Glutamatergic neuron (in vitro differentiated cells): ENCODE data around the gene KANTR. TPM values are rescaled to one million over a fixed set of nuclear protein-coding genes. Genes with fewer than 3 reads are reported as not detected.

Experiments
- DNase-seq: peaks from one replicate; pipeline ENCODE4 v3.0.0; 2022
- H3K27ac Mint-ChIP-seq: one replicate; pipeline ENCODE4 v1.8.0; 2020; ENCODE audit warnings: mild to moderate bottlenecking, mixed read lengths, inconsistent platforms; ENCODE audit not compliant: unreplicated experiment
- H3K27me3 Mint-ChIP-seq: one replicate; pipeline ENCODE4 v1.8.0; 2020; ENCODE audit warnings: mild to moderate bottlenecking, moderate library complexity, mixed read lengths, inconsistent platforms; ENCODE audit not compliant: unreplicated experiment
- H3K36me3 Mint-ChIP-seq: one replicate; pipeline ENCODE4 v1.8.0; 2020; ENCODE audit warnings: mild to moderate bottlenecking, mixed read lengths, inconsistent platforms; ENCODE audit not compliant: unreplicated experiment
- H3K4me1 Mint-ChIP-seq: one replicate; pipeline ENCODE4 v1.8.0; 2020; ENCODE audit warnings: mild to moderate bottlenecking, low read depth, mixed read lengths, inconsistent platforms; ENCODE audit not compliant: unreplicated experiment
- H3K4me3 Mint-ChIP-seq: one replicate; pipeline ENCODE4 v1.8.0; 2020; ENCODE audit warnings: mild to moderate bottlenecking, mixed read lengths, inconsistent platforms; ENCODE audit not compliant: unreplicated experiment
- H3K9me3 Mint-ChIP-seq: one replicate; pipeline ENCODE4 v1.8.0; 2020; ENCODE audit warnings: mild to moderate bottlenecking, moderate library complexity, mixed read lengths, inconsistent platforms; ENCODE audit not compliant: unreplicated experiment
- total RNA-seq: library from RNA; stranded (reverse); fragmentation: NEBNext Ultra II Directional; extraction: Animal tissue kit (Norgen Biotek cat#: 25700); gene quantifications from one replicate; pipeline ENCODE4 v1.2.1, GENCODE V29; 2021; ENCODE audit not compliant: unreplicated experiment
- TF ChIP-seq, protein P1 (sequence below): fragments of 200-600 bp; sonication (generic); IDR thresholded peaks from one replicate; pipeline ENCODE4 v1.5.0; 2021; ENCODE audit not compliant: partially characterized antibody, unreplicated experiment

KANTR gene
- total RNA-seq, 1 donor from 2014 or later = 20.0 TPM

DNA sequence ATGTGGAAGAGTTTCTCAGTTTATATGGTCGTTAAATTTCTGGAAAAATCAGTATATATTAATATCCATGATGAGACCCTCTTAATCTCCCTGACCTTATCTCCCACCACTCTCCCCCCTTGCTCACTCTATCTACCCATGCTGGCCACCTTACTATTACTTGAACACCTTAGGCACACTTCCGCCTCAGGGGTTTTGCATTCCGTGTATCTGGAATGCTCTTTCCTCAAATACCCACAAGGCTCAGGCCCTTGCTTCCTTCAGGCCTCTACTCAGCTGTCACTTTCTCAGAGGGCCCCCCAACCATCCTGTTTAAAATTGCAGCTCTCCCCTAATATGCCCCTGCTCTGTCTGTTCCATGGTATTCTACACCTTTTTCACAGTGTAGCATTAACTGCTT, 1.9 kb downstream of the KANTR start:
- Mint-ChIP-seq H3K36me3 (no peaks in the 10 kb centered on the region), H3K27me3 (peaks cover 1% of the 10 kb centered on the region), H3K4me3 (peak overlapping the region; percentile 34), H3K9me3 (peaks cover 2% of the 10 kb centered on the region), H3K4me1 (peaks cover 4% of the 10 kb centered on the region), H3K27ac (peak overlapping the region; percentile 8)
- TF ChIP-seq, protein P1, sequence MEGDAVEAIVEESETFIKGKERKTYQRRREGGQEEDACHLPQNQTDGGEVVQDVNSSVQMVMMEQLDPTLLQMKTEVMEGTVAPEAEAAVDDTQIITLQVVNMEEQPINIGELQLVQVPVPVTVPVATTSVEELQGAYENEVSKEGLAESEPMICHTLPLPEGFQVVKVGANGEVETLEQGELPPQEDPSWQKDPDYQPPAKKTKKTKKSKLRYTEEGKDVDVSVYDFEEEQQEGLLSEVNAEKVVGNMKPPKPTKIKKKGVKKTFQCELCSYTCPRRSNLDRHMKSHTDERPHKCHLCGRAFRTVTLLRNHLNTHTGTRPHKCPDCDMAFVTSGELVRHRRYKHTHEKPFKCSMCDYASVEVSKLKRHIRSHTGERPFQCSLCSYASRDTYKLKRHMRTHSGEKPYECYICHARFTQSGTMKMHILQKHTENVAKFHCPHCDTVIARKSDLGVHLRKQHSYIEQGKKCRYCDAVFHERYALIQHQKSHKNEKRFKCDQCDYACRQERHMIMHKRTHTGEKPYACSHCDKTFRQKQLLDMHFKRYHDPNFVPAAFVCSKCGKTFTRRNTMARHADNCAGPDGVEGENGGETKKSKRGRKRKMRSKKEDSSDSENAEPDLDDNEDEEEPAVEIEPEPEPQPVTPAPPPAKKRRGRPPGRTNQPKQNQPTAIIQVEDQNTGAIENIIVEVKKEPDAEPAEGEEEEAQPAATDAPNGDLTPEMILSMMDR = no peak
- DNase-seq = no peak

DNA sequence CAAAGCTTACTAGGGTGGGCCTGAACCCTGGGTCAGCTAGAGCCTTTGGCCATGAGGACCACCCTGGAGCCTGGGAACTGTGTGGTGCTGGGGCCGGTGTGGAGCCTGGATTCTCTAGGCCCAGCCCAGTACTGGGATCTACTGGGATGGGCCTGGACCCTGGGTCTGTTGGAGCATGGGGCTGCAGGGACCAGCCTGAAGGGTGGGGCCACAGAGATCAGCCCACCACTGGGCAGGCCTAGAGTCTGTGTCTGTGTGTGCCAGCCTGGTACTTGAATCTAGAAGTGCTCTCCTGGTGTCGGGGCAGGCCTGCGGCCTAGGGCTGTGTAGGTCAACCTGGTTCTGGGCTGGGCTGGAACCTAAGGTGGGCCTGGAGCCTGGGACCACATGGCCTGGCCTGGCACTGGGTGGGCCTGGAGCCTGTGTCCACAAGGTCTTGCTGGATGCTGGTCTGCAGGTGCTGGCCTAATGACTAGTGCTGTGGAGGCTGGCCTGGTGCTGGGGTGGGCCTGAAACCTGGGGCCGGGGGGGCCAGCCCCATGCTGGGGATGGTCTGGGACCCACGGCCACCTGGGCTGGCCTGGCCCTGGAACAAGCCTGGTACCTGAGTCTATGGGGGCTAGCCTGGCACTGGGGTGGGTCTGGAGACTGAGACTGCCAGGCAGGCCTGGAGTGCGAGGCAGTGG, 21.1 kb downstream of the KANTR start:
- H3K36me3 Mint-ChIP-seq = no peaks in the 10 kb centered on the region
- H3K27ac Mint-ChIP-seq = no peak overlapping the region
- H3K4me3 Mint-ChIP-seq = no peak overlapping the region
- DNase-seq = no peak
- H3K27me3 Mint-ChIP-seq = no peaks in the 10 kb centered on the region
- TF ChIP-seq, protein P1 = no peak
- no peaks in the 10 kb centered on the region for H3K9me3 Mint-ChIP-seq
- H3K4me1 Mint-ChIP-seq = no peaks in the 10 kb centered on the region

DNA sequence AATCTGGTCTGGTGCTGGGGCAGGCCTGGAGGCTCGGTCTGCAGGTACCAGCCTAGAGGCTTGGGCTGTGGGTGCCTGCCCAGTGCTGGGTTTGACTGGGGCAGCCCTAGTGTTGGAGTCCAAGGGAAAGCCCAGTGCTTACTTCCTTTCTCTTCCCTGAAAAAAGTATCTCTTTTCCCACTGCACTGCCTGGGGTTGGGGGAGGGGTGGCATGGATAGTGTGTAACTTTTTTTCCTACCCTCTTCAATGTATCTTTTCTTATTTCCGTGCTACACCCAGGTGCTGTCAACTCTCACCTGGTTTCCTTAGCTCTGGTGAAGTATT, 21.6 kb downstream of the KANTR start:
- no peak overlapping the region for H3K4me3 Mint-ChIP-seq
- H3K36me3 Mint-ChIP-seq = no peaks in the 10 kb centered on the region
- TF ChIP-seq, protein P1 = no peak
- no peaks in the 10 kb centered on the region for H3K9me3 Mint-ChIP-seq
- DNase-seq = no peak
- no peak overlapping the region for H3K27ac Mint-ChIP-seq
- H3K4me1 Mint-ChIP-seq = no peaks in the 10 kb centered on the region
- H3K27me3 Mint-ChIP-seq = no peaks in the 10 kb centered on the region

DNA sequence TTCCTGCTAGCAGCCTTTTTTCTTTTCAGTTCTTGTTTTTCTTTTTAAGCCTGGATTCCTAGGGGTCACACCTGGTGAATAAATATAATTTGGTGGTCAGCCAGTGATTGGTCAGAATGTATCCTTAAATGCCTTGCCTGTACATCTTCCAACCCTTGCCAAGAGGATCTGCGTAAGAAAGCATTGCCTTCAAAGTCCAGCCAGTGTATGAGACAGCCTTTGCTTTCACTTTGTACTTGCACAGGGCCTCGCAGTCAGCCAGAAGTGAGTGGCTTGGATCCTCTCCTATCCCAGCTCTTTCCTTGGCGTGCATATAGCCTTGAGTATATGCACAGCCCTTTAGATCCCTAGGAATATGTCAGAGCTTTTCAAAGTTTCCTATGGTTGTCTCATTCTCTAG, 22.2 kb downstream of the KANTR start:
- Mint-ChIP-seq H3K27me3 (no peaks in the 10 kb centered on the region), H3K27ac (peak overlapping the region; percentile 18), H3K9me3 (no peaks in the 10 kb centered on the region), H3K4me1 (no peaks in the 10 kb centered on the region), H3K36me3 (no peaks in the 10 kb centered on the region), H3K4me3 (no peak overlapping the region)
- DNase-seq = no peak
- TF ChIP-seq, protein P1 = no peak

DNA sequence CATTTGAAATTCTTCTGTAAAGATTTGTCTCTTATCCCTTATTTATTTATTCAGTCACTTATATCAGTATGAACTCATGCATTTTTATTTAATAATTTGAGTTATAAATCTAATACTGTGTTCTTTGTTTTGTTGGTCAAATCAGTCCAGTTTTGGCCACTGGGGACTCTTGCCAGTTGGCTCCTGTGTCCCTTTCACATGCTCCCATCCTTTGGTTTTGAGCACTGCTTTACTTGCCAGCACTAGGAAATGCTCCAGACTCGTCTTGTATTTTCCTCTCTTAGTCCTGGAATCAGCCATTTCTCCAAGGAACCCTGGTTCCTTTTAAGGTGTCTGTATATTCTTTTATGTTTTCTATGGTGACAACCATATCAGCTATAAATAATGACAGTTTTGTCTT, 28.1 kb downstream of the KANTR start:
- Mint-ChIP-seq H3K4me1 (no peaks in the 10 kb centered on the region), H3K4me3 (no peak overlapping the region), H3K27ac (no peak overlapping the region), H3K36me3 (peaks cover 5% of the 10 kb centered on the region), H3K27me3 (peaks cover 2% of the 10 kb centered on the region), H3K9me3 (peaks cover 4% of the 10 kb centered on the region)
- no peak for DNase-seq
- TF ChIP-seq, protein P1 = no peak
